Uterus (tissue), 4 donors: Measurements from ENCODE around the gene USP12. TPM values are rescaled to one million over a fixed set of nuclear protein-coding genes. Genes with fewer than 3 reads are reported as not detected.
"Not testable (repeated sequence)": the region's sequence is repeated elsewhere in the genome, so short reads cannot be mapped to it uniquely, and the experiment has no call there.

Experiments used
- DNase-seq, 2 donors: peaks; one replicate each; pipeline ENCODE4 v3.0.0-alpha.2; 2019 to 2020
- H3K27ac ChIP-seq, 2 donors: fragments of 200-600 bp; sonication (generic); 1 replicate in 1 of 2; 2 replicates in 1 of 2; pipeline ENCODE4 v1.5.1; 2016 to 2018
- H3K27me3 ChIP-seq, 2 donors: fragments of 200-600 bp; sonication (generic); one replicate each; pipeline ENCODE4 v1.5.1; 2018 to 2019; ENCODE audit warnings: control low read depth in 1 of 2
- H3K36me3 ChIP-seq, 2 donors: fragments of 200-600 bp; sonication (generic); one replicate each; pipeline ENCODE4 v1.5.1; 2019; ENCODE audit warnings: control low read depth in 1 of 2
- H3K4me1 ChIP-seq, 2 donors: fragments of 200-600 bp; sonication (generic); one replicate each; pipeline ENCODE4 v1.5.1; 2018 to 2019; ENCODE audit warnings: control low read depth in 1 of 2
- H3K4me3 ChIP-seq, 2 donors: fragments of 200-600 bp; sonication (generic); 1 replicate in 1 of 2; 2 replicates in 1 of 2; pipeline ENCODE4 v1.5.1; 2018 to 2019; ENCODE audit warnings: mild to moderate bottlenecking in 1 of 2
- H3K9me3 ChIP-seq, 2 donors: fragments of 200-600 bp; sonication (generic); one replicate each; pipeline ENCODE4 v1.5.1; 2019; ENCODE audit warnings: control low read depth in 1 of 2
- CTCF ChIP-seq, 4 experiments: fragments of 200-600 bp in 2 of 4; fragments of 450-650 bp in 2 of 4; sonication (generic) in 2 of 4; IDR thresholded peaks; one replicate each; pipeline ENCODE4 v1.5.1; 2016 to 2019; ENCODE audit warnings: antibody characterized with exemption in 4 of 4, mild to moderate bottlenecking in 2 of 4, moderate library complexity in 1 of 4
- POLR2A ChIP-seq, 2 donors: fragments of 450-650 bp; IDR thresholded peaks; one replicate each; pipeline ENCODE4 v1.6.1; 2016; ENCODE audit warnings: antibody characterized with exemption in 2 of 2, mild to moderate bottlenecking in 1 of 2, moderate library complexity in 1 of 2
- intact Hi-C: fragments of 100-400 bp; cut with DNase I; formaldehyde crosslinking; loops from one replicate; pipeline ENCODE4 v1.15.1; 2023; ENCODE audit warnings: low total_unique reads
- total RNA-seq, 4 donors: library from RNA; depleted of rRNA in 3 of 4; stranded (reverse); fragments of >200 nt in 3 of 4; gene quantifications; one replicate each; pipeline versions ENCODE4 v1.1.0 to v1.2.4, GENCODE V29; 2014 to 2023
- donor health status: DM: yes; HTN: yes; CAD: no.

Gene USP12
- total RNA-seq, 4 donors from 2014 or later = 12.1 to 32.8 (median 20.5) TPM

DNA sequence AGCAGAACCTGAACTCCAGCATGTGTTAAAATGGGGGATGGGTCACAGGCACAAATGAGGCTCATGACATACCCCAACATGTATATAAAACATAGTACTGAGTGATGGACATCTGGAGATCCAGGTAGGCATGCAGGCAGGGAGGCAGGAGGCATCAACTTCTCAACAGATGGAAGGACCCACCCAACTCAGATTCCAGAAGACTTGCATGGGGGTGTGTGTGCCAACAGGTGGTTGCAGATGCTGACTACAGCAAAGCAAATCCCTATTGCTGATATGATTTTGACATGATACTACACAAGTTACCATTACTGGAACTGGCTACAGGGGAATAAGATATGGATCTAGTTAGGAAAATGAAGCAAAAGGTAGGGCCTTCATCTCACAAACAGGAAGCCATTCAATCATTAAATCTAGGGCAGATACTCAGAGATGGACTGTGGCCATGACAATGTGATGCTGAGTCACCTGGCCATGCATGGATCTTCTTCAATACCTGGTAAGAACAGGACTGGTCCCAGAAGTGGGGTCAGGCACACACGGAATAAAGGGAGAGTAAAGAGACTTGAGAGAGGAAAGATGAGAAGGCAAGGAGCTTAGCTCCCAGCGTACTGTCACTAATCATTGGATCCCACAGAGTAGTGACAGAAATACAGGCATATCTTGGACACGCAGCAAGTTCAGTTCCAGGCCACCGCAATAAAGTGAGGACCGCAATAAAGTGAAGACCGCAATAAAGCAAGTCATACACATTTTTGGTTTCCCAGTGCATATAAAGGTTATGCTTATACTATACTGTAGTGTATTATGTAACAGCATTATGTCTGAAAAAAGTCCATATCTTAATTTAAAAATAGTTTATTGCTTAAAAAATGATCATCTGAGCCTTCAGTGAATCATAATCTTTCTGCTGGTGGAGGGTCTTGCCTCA, 91.3 kb downstream of the USP12 start:
- no peaks in the 10 kb centered on the region for H3K27me3 ChIP-seq
- H3K9me3 ChIP-seq = no peaks in the 10 kb centered on the region
- no peaks in the 10 kb centered on the region for H3K36me3 ChIP-seq
- no peak overlapping the region for H3K4me3 ChIP-seq
- DNase-seq = no peak
- no peak for TF ChIP-seq CTCF (IDR thresholded peaks at IDR 0.05)
- no peak for TF ChIP-seq POLR2A (IDR thresholded peaks at IDR 0.05)
- intact Hi-C loops = no loop called here
- peaks cover 0 to 7% of the 10 kb centered on the region in 2 donors for H3K4me1 ChIP-seq
- no peak overlapping the region for H3K27ac ChIP-seq

- Histone ChIP-seq H3K27ac (no peak overlapping the region), H3K4me1 (peaks cover 0 to 7% of the 10 kb centered on the region in 2 donors), H3K9me3 (no peaks in the 10 kb centered on the region), H3K36me3 (no peaks in the 10 kb centered on the region), H3K4me3 (no peak overlapping the region), H3K27me3 (no peaks in the 10 kb centered on the region)
- no peak for TF ChIP-seq CTCF (IDR thresholded peaks at IDR 0.05)
- no peak for TF ChIP-seq POLR2A (IDR thresholded peaks at IDR 0.05)
- intact Hi-C loops = no loop called here
- no peak for DNase-seq
Observed at GRCh38 chr13:27079421-27079958, 92.1 kb downstream of the USP12 start.

- H3K27me3 ChIP-seq = no peaks in the 10 kb centered on the region
- no peaks in the 10 kb centered on the region for H3K36me3 ChIP-seq
- intact Hi-C loops = no loop called here
- TF ChIP-seq CTCF (IDR thresholded peaks at IDR 0.05) = no peak
- TF ChIP-seq POLR2A (IDR thresholded peaks at IDR 0.05) = no peak
- H3K4me1 ChIP-seq = peaks cover 0 to 7% of the 10 kb centered on the region in 2 donors
- no peak overlapping the region for H3K27ac ChIP-seq
- no peaks in the 10 kb centered on the region for H3K9me3 ChIP-seq
- DNase-seq = no peak
- H3K4me3 ChIP-seq = no peak overlapping the region
Observed at GRCh38 chr13:27077451-27077850, 94.2 kb downstream of the USP12 start.

DNA sequence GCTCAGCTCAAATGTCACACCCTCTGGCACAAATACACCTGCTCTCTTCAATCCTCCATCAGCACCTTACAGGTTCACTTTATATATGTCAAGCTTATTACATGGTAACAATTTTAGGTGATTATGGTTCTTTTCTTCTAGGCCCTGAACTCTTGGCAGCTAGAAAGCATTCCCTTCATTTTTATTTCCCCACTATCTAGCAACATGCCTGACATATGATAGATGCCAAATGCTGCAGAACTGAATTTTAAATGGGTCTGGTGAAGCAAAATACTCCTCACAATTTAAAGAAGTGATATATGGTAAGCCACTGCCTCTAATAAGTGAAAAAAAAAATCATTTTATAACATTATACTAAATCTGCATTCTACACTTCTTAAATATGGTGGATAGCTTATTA, 95.2 kb downstream of the USP12 start:
- Histone ChIP-seq H3K27ac (no peak overlapping the region), H3K36me3 (no peaks in the 10 kb centered on the region), H3K27me3 (no peaks in the 10 kb centered on the region), H3K9me3 (no peaks in the 10 kb centered on the region), H3K4me3 (no peak overlapping the region), H3K4me1 (peaks cover 0 to 7% of the 10 kb centered on the region in 2 donors)
- intact Hi-C loops = no loop called here
- no peak for DNase-seq
- TF ChIP-seq CTCF (IDR thresholded peaks at IDR 0.05) (no peak), POLR2A (IDR thresholded peaks at IDR 0.05) (no peak)

GRCh38 chr13:27073186-27073585, 98.4 kb downstream of the USP12 start:
- no peaks in the 10 kb centered on the region for H3K36me3 ChIP-seq
- H3K4me3 ChIP-seq = no peak overlapping the region
- no peaks in the 10 kb centered on the region for H3K9me3 ChIP-seq
- H3K4me1 ChIP-seq = peaks cover 0 to 7% of the 10 kb centered on the region in 2 donors
- no peak for TF ChIP-seq POLR2A (IDR thresholded peaks at IDR 0.05)
- no peak for TF ChIP-seq CTCF (IDR thresholded peaks at IDR 0.05)
- DNase-seq = no peak
- intact Hi-C loops = no loop called here
- no peaks in the 10 kb centered on the region for H3K27me3 ChIP-seq
- no peak overlapping the region for H3K27ac ChIP-seq

DNA sequence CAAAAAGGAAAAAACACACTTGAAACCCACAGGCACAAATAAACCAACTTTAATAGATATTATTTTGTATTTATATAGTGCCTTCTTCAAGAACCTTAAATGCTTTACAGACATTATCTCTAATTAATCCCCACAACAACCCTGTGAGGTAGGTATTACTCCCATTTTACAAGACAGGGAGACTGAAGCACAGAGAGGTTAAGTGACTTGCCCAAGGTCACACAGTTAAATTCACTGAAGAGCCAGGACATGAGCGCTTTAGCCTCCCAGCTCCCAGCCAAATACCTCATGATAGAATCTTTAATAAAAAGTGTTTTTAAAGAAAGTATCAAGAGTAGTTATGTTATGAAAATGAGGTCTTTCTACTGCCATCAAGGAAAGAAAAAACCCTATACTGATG, 105.5 kb downstream of the USP12 start:
- H3K4me3 ChIP-seq, H3K9me3 ChIP-seq, H3K27ac ChIP-seq, H3K36me3 ChIP-seq, intact Hi-C loops, H3K4me1 ChIP-seq, DNase-seq, H3K27me3 ChIP-seq: not testable (repeated sequence)
